Measurements from ENCODE around the gene CTDP1.
"Not testable (repeated sequence)": the region's sequence is repeated elsewhere in the genome, so short reads cannot be mapped to it uniquely, and the experiment has no call there.

Gene CTDP1

DNA sequence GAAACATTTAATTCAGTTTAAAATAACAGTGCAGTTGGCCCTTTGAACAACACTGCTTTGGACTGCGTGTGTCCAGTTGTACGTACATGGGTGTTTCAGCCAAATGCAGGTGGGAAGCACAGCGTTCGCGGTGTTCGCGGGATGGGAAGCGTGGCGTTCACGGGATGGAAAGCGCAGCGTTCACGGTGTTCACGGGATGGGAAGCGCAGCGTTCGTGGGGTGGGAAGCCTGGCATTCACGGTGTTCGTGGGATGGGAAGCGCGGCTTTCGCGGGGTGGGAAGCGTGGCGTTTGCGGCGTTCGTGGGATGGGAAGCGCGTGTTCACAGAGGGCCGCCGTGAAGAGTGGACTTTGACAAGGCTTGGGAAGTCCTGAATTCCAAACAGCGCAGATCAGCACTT lies 47.6 kb downstream of the CTDP1 start:
- no peak for DNase-seq

DNA sequence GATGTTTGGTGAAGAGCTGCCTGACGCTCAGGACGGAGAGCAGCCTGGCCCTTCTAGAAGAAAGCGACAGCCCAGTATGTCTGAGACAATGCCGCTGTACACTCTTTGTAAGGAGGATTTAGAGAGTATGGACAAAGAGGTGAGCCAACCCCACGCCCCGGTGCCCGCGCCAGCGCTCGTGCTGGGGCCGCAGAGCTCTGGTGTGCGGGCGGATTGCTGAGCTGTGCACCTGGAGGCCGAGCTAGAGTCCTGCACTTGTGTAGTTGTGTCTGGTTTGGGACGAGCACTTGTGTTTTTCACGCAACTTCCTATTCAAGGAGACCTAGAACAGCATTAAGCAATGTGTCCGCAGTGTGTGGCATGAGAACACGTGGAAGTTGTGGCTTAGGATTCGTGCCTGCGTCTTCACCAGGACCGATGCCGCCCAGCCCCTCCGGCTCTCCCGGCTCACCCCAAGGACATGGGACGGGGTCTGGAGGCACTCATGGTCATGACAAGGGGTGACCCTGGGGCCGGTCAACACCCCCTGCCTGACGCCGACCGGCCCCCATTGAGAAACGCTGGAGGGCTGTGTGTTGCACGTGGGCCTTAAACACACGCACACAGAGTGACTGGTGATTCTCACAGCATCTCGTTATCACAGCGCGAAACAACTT lies 49.5 kb downstream of the CTDP1 start:
- no peak for DNase-seq

DNA sequence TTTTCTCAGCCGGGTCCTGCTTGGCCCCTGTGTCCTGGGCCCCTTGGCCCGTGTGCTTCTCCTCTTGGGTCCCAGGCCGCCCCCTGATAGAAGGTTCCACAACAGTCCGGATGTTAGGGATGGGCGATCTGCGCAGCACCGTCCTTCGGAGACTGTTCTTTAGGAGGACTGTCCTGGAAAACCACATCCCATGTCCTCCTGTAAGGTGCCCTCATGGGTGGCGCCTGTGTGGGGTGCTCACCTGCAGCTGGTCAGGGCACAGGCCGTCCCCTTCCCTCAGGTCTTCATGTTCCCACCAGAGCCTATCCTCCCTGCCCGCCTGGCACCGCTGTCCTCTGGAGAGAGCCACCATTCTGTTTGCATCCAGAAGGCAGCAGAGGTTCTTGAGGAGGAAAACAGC lies 50.0 kb downstream of the CTDP1 start:
- no peak for DNase-seq

DNA sequence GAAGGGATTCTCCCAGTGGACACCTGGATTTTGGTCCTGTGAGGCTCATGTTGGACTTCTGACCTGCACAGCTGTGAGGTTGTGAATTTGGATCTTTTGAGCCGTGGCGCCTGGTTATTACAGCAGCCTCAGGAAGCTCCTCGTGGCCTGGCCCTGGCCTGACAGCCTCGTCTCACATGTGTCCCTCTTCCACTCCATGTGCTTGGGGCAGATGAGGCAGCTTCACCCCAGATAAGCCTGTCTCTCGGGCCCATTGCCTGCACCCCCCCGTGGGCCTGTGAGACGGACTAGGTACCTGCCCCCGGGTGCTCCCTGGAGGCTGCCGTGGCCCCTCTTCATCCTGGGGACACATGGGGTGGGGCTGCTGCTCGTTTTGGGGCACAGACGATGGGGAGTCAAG lies 51.2 kb downstream of the CTDP1 start:
- DNase-seq, result no peak

DNA sequence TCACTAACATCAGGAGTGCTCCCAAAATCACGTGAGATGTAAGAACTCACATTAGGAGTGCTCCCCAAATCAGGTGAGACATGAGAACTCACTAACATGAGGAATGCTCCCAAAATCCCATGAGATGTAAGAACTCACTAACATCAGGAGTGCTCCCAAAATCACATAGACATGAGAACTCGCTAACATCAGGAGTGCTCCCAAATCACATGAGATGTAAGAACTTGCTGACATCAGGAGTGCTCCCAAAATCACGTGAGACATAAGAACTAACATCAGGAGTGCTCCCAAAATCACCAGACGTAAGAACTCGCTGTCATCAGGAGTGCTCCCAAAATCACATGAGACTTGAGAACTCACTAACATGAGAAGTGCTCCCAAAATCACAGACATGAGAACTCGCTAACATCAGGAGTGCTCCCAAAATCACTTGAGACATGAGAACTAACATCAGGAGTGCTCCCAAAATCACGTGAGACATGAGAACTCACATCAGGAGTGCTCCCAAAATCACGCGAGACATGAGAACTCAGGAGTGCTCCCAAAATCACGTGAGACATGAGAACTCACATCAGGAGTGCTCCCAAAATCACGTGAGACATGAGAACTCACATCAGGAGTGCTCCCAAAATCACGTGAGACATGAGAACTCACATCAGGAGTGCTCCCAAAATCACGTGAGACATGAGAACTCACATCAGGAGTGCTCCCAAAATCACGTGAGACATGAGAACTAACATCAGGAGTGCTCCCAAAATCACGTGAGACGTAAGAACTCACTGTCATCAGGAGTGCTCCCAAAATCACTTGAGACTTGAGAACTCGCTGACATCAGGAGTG lies 52.5 kb downstream of the CTDP1 start:
- not testable (repeated sequence) for DNase-seq

DNA sequence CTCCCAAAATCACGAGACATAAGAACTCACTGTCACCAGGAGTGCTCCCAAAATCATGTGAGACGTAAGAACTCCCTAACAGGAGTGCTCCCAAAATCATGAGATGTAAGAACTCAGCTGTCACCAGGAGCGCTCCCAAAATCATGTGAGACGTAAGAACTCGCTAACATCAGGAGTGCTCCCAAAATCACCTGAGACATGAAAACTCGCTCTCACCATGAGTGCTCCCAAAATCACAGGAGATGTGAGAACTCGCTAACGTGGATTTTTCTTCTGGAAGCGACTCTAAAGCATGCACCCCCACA lies 53.1 kb downstream of the CTDP1 start:
- DNase-seq, result no peak

DNA sequence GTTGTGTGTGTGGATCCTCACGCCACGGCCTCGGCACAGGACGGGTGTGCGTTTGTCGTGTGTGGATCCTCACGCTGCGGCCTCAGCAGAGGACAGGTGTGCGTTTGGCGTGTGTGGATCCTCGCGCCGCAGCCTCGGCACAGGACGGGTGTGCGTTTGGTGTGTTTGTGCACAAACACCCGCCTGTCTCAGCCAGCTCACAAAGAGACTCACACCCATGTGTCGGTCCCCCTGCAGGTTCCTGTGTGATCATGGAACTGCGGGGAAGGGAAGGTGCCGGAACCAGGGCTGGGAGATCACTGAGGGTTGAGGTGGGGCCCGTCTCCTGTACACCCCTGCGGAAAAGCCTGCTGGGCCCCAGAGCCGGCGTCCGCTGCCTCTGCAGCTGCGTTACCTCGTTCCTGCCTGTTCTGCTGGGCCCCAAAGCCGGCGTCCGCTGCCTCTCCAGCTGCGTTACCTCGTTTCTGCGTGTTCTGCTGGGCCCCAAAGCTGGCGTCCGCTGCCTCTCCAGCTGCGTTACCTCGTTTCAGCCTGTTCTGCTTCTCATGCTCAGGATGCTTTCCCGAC lies 53.6 kb downstream of the CTDP1 start:
- DNase-seq, result no peak

DNA sequence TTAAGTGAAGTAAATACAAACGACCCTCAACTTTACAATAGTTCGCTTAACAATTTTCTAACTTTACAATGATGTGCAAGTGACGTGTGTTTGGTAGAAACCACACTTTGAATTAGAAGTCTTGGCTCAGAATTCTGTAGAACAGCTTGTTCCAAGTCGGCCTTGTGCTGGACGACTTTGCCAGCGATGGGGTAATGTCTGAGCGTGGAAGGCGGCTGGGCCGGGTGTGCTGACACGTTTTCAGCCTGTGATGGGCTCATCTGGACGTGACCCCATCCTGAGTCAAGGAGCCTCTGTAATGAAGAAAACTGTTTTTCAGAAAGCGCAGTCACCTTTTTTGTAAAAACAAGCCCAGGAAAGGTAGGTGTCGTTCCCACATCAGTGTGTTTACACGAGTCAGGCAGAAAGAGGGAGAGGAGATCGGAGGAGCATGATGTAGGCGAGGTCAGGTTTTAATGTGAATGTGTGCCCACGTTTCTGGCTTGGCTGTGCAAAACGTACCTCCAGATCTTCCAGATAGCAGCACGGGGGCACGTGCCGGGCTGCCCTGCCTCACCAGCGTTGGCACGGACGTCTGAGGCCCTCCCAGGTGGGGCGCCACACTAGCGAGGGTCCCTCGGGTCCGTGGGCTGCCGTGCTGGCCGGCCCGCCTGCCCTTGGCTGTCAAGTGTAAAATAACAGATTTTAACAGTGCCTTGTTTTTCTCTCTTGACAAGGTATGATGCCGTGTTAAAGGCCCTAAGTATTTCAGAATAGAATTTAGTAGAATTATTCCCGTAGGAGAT lies 54.6 kb downstream of the CTDP1 start:
- no peak for DNase-seq

DNA sequence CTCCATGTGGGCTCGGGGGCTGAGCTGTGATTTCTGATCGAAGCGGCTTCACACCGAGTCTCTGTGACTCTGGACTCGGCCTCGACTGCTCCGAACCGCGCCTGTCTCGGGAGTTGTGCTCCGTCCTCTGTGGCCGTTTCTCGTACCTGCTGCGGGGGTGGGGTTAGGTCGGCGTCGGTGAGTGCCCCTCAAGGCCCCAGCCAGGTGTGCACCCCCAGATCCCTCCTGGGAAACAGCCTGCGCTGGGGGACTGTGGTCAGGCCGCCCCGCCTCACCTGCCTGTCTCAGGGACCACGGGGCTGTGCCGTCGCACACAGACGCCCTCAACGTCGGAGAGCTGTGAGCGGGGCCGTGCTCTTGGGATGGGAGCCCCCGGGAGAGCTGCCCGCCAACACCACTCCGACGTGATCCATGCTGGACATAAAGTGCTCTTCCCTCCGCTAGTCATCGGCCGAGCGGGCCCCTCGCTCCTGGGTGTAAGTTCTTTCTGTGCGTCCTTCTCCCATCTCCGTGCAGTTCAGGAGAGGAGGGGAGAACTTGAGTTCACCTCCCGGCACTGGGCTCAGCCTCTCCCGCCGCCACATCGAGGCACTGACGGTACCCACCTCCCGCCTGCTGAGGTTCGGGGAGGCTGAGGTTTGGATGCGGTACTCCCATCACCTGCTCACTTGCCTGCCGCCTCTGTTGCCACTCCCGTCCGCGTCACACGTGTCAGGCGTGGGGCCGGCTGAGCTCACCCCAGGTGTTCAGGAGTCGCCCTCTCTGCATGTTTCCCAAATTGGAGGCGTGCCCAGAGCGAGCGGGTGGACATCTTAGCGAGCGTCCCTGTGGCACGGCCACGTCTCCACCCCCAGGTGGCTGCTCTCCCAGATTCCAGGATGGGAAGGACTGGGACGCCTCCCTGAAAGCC lies 55.7 kb downstream of the CTDP1 start:
- DNase-seq, result no peak

DNA sequence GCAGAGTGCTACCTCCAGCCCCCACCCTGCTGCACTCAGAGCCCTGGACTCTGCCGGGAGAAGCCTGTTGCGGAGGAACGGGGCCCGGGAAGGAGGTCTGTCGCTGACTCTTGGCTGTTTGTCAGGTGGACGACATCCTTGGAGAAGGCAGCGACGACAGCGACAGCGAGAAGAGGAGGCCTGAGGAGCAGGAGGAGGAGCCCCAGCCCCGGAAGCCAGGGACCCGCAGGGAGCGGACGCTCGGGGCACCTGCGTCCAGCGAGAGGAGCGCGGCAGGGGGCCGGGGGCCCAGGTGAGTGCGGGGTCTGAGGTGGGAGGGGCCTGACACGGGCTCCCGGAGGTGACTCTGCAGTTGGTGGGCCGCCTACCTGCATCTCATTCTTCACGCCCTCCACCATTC lies 56.6 kb downstream of the CTDP1 start:
- no peak for DNase-seq

DNA sequence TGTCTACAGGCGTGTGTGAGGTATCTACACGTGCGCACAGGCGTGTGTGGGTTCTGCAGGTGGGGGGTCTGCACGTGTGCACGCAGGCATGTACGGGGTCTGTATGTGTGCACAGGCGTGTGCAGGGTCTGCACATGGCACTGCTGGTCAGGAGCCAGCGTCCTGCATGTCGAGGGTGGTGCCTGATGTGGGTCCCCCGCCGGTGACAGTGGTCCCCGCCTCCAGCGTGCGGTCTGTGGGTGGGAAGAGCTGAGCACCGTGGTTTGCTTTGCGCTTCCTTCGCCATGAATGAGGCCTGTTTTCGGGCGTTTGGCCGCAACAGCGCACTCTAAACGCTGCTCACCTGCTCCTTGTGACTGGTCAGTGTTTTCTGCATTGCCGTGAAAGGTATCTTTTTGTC lies 57.2 kb downstream of the CTDP1 start:
- DNase-seq, result no peak

DNA sequence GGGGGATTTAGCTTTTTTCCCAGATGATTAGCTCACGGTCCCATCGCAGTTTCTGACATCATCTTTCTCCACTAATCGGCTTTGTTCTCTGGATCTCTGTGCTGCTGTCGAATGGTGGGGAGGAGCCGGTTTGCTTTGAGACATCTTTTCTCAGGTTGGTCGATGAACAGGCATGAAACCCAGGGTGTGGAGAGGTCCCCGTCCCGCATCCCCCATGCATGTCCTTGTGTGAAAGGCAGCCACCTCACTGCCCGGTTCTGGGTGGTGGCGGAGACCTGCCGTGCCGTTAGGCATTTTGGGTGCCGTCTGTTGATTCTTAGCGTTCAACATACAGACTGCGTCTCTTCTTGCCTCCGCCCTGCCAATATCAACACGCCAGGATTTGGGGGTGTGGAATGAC lies 57.8 kb downstream of the CTDP1 start:
- DNase-seq, result no peak

DNA sequence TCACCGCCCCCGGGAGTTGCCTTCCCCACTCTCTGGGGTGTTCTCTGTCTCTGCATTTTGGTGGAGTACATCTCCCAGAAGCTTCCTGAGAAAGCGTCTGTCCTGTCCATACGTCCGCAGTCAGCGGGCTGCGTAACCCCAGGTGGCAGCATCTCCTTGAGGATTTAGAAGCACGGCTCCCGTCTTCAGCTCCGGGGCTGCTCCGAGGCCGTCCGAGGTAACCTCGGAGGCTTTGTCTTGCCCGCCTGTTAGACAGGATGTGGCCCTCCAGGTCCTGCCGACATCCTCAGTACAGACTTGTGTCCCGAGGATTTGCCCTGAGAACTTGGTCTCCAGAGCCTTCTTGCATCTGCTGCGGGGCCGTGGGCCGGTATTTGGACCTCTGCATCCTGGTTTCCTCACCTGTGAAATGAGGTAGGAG lies 58.4 kb downstream of the CTDP1 start:
- DNase-seq, result no peak

DNA sequence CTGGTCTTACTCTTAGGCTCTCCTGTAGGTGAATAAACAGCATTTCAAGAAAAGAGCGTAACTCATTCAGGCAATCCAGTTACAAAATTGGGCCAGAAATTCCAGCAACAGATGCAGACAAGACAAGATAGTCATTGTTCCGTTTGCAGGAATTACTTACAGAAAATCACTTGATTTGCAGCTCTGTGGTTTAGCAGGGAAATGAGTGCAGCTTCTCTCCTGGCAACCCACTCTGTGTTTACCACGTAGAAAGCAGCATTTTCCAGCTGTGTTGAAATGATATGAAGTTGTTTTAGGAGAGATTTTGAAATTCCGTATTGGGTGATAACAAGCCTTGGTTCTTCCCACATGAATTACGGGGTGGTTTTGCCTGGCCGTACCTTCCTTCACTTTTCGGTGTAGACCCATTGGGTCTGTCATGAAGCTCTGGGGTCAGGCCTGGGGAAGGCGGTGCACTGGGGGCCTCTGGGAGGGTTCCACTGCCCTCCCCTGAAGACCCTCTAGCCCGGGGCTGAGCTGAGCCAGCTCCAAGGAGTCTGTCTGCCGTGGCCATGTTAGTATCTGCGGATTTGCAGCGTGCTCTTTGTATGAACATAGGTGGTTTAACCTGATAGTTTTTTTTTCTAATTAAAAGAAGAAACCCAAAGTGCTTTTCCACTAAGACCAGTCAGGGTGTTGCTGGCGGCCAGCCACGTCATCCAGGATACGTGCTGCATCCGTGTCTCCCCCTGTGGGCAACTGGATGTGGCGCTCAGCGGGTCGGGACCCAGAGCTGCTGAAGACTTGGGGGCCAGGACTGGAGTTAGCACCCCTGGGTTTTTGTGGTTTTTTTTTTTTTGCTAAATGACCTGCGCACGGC lies 59.2 kb downstream of the CTDP1 start:
- DNase-seq, result no peak

DNA sequence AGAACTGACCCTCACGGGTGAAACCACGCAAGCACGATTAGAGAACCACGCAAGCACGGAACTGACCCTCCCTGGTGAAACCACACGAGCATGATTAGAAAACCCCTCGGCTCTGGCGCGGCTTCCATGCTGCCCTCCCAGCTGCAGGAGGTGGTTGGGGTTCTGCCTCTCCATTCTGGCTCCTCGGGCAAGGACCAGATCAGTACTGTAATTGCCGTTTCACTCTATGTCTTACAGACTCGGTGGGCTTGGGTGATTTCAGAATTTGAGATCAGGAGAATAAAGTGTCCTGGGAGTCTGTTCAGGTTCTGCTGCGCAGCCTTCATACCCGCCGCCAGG lies 59.8 kb downstream of the CTDP1 start:
- DNase-seq, result no peak

DNA sequence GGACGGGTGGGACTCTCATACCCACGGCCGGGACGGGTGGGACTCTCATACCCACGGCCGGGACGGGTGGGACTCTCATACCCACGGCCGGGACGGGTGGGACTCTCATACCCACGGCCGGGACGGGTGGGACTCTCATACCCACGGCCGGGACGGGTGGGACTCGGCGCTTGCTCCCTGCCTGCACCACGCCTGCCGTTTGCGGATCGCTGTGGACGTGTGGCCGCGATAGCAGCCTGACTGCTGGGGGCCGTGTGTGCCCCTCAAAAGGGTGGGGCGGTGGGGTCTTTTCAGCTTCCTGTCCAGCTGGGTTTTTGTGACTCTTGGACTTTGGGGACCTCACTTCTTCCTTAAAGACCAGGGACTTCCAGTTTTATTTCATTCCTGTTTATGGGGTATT lies 60.4 kb downstream of the CTDP1 start:
- DNase-seq, result not testable (repeated sequence)

DNA sequence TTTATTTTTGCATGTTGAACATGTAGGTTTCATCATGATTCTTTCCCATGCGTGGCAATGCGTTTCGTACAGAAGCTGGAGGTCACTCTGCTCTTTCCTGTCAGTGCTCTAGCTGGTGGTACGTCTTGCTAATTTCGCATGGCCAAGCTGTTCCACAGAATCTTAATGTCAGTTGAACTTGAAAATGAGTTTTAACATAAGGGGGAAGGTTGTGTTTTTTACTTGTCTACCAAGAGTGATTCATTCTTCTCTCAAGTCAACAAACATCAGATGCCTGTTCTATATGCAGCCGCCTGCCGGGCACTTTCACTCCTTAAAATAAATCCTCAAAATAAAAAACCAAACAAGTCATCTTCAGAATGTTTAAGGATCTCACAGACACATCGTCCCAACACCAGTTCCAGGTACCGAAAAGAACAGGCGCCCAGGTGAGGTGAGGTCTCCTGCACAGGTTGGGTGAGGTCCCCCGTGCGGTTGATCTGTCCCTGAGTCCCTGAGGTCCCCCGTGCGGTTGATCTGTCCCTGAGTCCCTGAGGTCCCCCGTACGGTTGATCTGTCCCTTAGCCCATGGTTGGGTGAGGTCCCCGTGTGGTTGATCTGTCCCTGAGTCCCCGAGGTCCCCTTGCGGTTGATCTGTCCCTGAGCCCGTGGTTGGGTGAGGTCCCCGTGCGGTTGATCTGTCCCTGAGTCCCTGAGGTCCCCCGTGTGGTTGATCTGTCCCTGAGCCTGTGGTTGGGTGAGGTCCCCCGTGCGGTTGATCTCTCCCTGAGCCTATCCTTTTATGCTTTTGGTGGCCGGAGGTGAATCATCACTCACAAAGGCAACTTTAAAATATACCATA lies 61.1 kb downstream of the CTDP1 start:
- DNase-seq, result no peak

DNA sequence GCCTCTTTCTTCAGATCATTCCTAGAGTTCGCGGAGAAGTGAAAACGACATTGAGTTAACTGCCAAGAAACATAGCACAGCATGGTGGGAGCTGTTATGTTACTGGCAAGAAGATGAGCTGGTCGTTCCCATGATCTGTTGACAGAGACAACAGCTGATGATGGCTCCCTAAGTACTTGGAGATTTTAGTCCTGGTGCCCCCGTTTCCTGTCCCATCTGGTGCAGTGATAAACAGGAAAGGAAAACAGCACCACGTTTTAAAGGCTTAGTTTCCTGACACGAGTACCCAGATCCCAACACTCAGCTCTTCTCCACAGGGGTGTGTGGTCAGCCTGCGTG lies 61.7 kb downstream of the CTDP1 start:
- DNase-seq, result no peak

DNA sequence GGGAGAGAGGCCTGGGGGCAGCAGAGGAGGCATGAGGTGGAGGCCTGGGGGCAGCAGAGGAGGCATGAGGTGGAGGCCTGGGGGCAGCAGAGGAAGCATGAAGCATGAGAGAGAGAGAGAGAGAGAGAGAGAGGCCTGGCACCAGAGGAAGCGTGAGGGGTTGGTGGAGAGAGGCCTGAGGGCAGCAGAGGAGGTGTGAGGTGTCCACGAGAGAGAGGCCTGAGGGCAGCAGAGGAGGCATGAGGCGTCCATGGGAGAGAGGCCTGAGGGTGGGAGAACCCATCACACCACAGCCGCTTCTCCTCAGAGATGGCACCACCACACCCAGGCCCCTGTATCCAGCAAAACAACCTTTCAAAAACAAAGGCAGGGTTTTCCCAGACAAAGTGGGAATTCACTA lies 62.5 kb downstream of the CTDP1 start:
- DNase-seq, result no peak

DNA sequence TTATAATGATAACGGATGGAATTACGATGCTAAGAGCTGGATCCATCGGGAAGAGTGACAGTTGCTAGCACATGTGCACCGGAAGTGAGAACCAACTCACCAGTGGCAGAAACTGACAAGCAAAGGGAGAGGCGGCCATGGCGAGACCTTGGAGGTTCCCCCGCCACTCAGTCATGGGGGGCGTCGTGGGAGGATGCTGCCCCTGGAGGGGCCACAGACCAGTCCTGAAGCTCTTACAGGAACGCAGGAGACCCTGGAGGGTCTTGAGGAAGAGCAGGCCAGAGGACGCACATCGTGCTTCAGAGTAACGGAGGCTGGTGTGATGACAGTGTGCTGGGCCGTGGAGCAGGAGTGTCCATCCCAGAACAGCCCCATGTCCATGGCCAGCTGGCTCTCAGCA lies 65.0 kb downstream of the CTDP1 start:
- no peak for DNase-seq

DNA sequence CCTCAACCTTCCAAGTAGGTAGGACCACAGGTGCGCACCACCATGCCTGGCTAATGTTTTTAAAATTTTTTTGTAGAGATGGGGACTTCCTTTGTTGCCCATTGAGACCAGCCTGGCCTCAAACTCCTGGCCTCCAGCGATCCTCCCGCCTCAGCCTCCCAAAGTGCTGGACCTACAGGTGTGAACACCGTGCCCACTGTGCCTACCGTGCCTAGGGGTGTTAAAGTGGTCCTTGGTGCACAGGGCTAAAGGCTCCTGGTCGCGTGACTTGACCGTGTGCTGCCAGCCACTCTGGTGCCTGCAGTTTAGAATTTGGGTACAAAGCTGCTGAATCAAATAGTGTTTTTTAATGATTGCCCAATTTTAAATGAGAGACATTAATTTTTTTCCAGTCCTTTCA lies 67.1 kb downstream of the CTDP1 start:
- no peak for DNase-seq
